WI38 (cell line): ENCODE measurements around the gene IGSF21.

Experiments
- H3K4me3 ChIP-seq: 2 replicates; pipeline ENCODE4 v1.5.1; 2011; ENCODE audit warnings: low read depth, mild to moderate bottlenecking, control low read depth, low read length
- CTCF ChIP-seq: IDR thresholded peaks from 2 replicates; pipeline ENCODE4 v1.5.1; 2012; ENCODE audit warnings: low read depth, mild to moderate bottlenecking, control low read depth, low read length

The IGSF21 gene

DNA sequence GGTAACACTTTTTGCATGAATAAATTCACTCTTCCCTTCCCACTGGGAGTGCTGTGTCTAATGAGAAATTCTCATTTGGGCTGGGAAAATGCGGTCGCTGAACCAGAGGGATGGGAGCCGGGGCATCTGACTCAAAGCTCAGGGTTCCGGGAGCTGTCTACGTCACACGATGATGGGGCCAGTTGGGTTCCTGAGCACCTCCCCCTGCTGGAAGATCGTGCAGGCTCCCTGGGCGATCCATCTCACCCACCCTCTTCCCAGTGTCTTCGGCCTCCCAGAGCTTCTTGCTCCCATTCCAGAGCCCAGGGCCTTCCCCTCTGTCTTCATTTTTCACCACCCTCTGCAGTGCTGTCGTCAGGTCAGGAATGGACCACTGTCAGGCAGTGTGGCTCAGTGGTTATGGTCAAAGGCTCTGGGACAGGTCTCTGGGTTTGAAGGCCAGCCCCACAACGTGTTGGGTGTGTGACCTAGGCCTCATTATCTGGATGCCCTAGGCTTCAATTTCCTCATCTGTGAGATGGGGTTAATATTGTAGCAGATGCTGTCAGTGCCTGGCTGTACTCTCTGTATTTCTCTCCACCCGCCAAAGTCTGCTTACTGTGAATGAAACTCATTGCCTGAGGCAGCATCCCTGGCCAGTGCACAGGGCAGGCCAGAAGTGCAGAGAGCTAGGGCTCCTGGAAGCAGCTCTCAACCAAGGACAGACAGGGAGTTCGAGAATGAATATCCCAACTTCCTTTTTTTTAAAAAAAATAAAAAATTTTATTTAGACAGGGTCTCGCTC is 31.8 kb downstream of the IGSF21 start:
- no peak for TF ChIP-seq CTCF
- no peak overlapping the region for H3K4me3 ChIP-seq

DNA sequence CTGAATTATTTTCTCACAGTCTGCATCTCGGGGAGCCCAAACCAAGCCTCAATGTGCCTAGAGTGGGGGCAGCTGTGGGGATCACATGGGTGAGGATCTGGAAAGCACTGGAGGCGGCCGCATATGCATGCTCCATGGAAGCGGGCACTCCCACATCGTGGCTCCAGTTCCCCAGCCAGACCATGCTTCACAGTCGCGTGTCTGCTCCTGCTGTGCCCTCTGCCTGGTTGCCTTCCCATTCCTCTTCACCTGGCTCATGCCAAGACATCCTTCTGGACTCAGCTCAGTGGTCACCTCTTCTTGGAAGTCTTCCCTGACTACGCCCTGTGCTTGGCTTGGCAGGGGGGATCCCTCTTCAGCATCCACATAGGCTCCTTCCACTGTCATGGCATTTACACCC is 32.8 kb downstream of the IGSF21 start:
- H3K4me3 ChIP-seq, result no peak overlapping the region
- no peak for TF ChIP-seq CTCF

DNA sequence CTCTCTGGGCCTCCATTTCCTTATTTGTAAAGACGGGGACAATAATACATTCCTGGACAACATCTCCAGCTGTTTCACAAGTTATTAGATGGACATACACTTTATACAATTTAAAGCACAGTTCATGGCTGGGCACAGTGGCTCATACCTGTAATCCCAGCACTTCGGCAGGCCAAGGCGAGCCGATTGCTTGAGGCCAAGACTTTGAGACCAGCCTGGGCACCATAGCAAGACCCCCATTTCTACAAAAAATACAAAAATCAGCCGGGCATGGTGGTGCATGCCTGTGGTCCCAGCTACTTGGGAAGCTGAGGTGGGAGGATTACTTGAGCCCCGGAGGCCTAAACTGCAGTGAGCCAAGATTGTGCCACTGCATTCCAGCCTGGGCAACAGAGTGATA is 34.1 kb downstream of the IGSF21 start:
- H3K4me3 ChIP-seq, result no peak overlapping the region
- TF ChIP-seq CTCF, result no peak

GRCh38 chr1:18142471-18142870 is 34.9 kb downstream of the IGSF21 start:
- no peak for TF ChIP-seq CTCF

DNA sequence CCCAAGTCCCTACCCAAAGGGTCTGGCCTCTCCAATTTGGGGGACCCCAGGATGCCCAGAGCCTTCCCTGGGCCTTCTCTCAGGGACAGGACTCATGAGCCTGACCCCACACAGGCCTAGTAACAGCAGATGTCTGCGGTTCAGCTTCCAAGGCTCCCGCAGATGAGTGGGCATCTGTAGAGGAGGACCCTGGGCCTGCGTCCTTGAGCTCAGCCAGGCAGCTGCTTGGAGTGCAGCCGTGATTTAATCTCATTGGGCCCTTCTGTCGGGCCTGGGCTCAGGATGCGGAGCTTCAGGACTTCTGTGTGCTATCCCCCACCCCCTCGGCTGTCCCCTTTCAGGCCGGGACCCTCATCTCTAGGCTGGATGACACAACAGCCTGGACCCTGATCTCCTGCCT is 35.4 kb downstream of the IGSF21 start:
- H3K4me3 ChIP-seq, result no peak overlapping the region
- TF ChIP-seq CTCF, result no peak

More at GRCh38 chr1:18142471-18142870, 34.9 kb downstream of the IGSF21 start:
- no peak overlapping the region for H3K4me3 ChIP-seq

GRCh38 chr1:18144062-18144461 is 36.5 kb downstream of the IGSF21 start:
- no peak overlapping the region for H3K4me3 ChIP-seq
- no peak for TF ChIP-seq CTCF

- H3K4me3 ChIP-seq, result no peak overlapping the region
- TF ChIP-seq CTCF, result no peak
Measured at GRCh38 chr1:18144916-18145647, 37.5 kb downstream of the IGSF21 start.
